K562 (cell line): ENCODE measurements around the gene GLIS1. TPM values are rescaled to one million over a fixed set of nuclear protein-coding genes. Genes with fewer than 3 reads are reported as not detected.
A peak's percentile ranks its signal among the peaks of the same experiment; 100 is the strongest.

Experiments used
- ATAC-seq: fragments of 200-7000 bp; cut with Tn5 transposase; 3 replicates; pipeline ENCODE4 v1.9.1; 2020; ENCODE audit warnings: moderate library complexity
- BruUV-seq: library from RNA; stranded (reverse); fragments of 400-500 nt; replicated peaks from 2 replicates; lab custom pipeline; 2021; lab: Mats Ljungman, UMichigan
- CTCF ChIA-PET: fragments of 300-600 bp; formaldehyde crosslinking; extraction: SDS; loops from one replicate; lab custom pipeline; 2021; ENCODE audit warnings: low intra/inter-chr PET ratio; lab: Yijun Ruan, JAX
- POLR2A ChIA-PET: fragments of 300-600, 350-650 bp; sonication (Branson Sonifier 250); formaldehyde crosslinking; extraction: SDS; loops from one replicate; lab custom pipeline; 2021; ENCODE audit warnings: antibody characterized with exemption, inconsistent platforms; lab: Yijun Ruan, JAX
- DNase-seq, 4 experiments: peaks; one replicate each; pipeline versions ENCODE4 v3.0.0 to v3.0.0-alpha.2; 2011 to 2018; ENCODE audit warnings: low spot score in 3 of 4, mixed read lengths in 3 of 4; ENCODE audit errors: extremely low read depth in 1 of 4
- FAIRE-seq: peaks from 2 replicates; lab custom pipeline; 2011; peaks lifted over from hg19 to GRCh38; lab: Jason Lieb, UNC
- H2AFZ ChIP-seq: 2 replicates; pipeline ENCODE4 v1.6.0; 2011; ENCODE audit warnings: low read depth, low read length, control low read depth, inconsistent platforms
- H3K27ac ChIP-seq: fragments of 200-600 bp; 3 replicates; pipeline ENCODE4 v1.8.0; 2011; ENCODE audit warnings: low read depth, mild to moderate bottlenecking, control low read depth, inconsistent platforms, low read length, moderate library complexity, mixed read lengths; ENCODE audit errors: extremely low read depth
- H3K27me3 ChIP-seq, 2 experiments: fragments of 300-600 bp in 1 of 2; 2 replicates in 1 of 2; 3 replicates in 1 of 2; pipeline versions ENCODE4 v1.6.0 to v1.8.0; 2011; ENCODE audit warnings: inconsistent platforms in 2 of 2, low read length in 2 of 2, mild to moderate bottlenecking in 1 of 2, mixed read lengths in 1 of 2, moderate library complexity in 1 of 2; ENCODE audit not compliant: control insufficient read depth in 2 of 2, insufficient read depth in 2 of 2
- H3K36me3 ChIP-seq: fragments of 300-600 bp; 3 replicates; pipeline ENCODE4 v1.8.0; 2011; ENCODE audit warnings: mild to moderate bottlenecking, low read length, inconsistent platforms; ENCODE audit not compliant: control insufficient read depth, insufficient read depth
- H3K4me1 ChIP-seq, 2 experiments: fragments of 200-600 bp in 1 of 2; replicated peaks in 1 of 2; 2 replicates in 1 of 2; 3 replicates in 1 of 2; pipeline versions ENCODE4 v1.5.1 to v1.8.0; 2011; ENCODE audit warnings: inconsistent platforms in 2 of 2, low read length in 2 of 2, mild to moderate bottlenecking in 1 of 2, mixed read lengths in 1 of 2, moderate library complexity in 1 of 2; ENCODE audit not compliant: control insufficient read depth in 2 of 2, insufficient read depth in 2 of 2
- H3K4me2 ChIP-seq: 2 replicates; pipeline ENCODE4 v1.6.1; 2011; ENCODE audit warnings: low read length, control low read depth, inconsistent platforms, mixed read lengths; ENCODE audit not compliant: insufficient read depth
- H3K4me3 ChIP-seq: fragments of 200-600 bp; sonication (generic), shearing (Covaris generic); 2 replicates; pipeline ENCODE4 v1.5.1; 2016; ENCODE audit warnings: control low read depth, inconsistent platforms
- H3K79me2 ChIP-seq: fragments of 200-600 bp; 3 replicates; pipeline ENCODE4 v1.8.0; 2011; ENCODE audit warnings: low read length, inconsistent platforms; ENCODE audit not compliant: control insufficient read depth, insufficient read depth
- H3K9ac ChIP-seq, 2 experiments: 2 replicates each; pipeline versions ENCODE4 v1.6.0 to v1.6.1; 2011; ENCODE audit warnings: low read depth in 2 of 2, low read length in 2 of 2, control low read depth in 1 of 2, inconsistent platforms in 1 of 2, mild to moderate bottlenecking in 1 of 2, mixed read lengths in 1 of 2; ENCODE audit not compliant: insufficient read depth in 1 of 2
- H3K9me1 ChIP-seq: one replicate; pipeline ENCODE4 v1.6.0; 2011; ENCODE audit warnings: inconsistent platforms, mild to moderate bottlenecking, low read length, moderate library complexity; ENCODE audit not compliant: control insufficient read depth, insufficient read depth
- H3K9me3 ChIP-seq: replicated peaks from 2 replicates; pipeline ENCODE4 v1.5.1; 2011; ENCODE audit warnings: low read depth, low read length, inconsistent platforms; ENCODE audit not compliant: control insufficient read depth, insufficient read depth
- H4K20me1 ChIP-seq: replicated peaks from 2 replicates; pipeline ENCODE4 v1.6.1; 2011; ENCODE audit warnings: low read length, inconsistent platforms, mixed read lengths; ENCODE audit not compliant: control insufficient read depth, insufficient read depth
- CEBPB ChIP-seq: fragments of 450-650 bp; IDR thresholded peaks from 2 replicates; pipeline ENCODE4 v1.6.1; 2016; ENCODE audit warnings: missing genetic modification characterization, missing compliant biosample characterization
- CEBPG ChIP-seq, 3 experiments: fragments of 200-800 bp in 1 of 3; sonication (Bioruptor generic) in 1 of 3; sonication (generic) in 1 of 3; formaldehyde crosslinking in 1 of 3; IDR thresholded peaks in 2 of 3; conservative IDR thresholded peaks in 1 of 3; 2 replicates each; pipeline versions ENCODE4 v1.6.1 to v1.8.0; 2016 to 2022; ENCODE audit warnings: missing compliant biosample characterization in 2 of 3, missing genetic modification characterization in 2 of 3, mild to moderate bottlenecking in 1 of 3, missing genetic modification reagents in 1 of 3
- CHD2 ChIP-seq: IDR thresholded peaks from 2 replicates; pipeline ENCODE4 v1.6.1; 2011; ENCODE audit warnings: low read depth, low read length
- HCFC1 ChIP-seq: IDR thresholded peaks from 2 replicates; pipeline ENCODE4 v1.6.1; 2012; ENCODE audit warnings: low read depth, low read length, improper control_type of control experiment
- NBN ChIP-seq: fragments of 450-650 bp; IDR thresholded peaks from 2 replicates; pipeline ENCODE4 v1.6.1; 2016; ENCODE audit warnings: low read depth, mild to moderate bottlenecking
- PHB2 ChIP-seq: fragments of 450-650 bp; IDR thresholded peaks from 2 replicates; pipeline ENCODE4 v1.6.1; 2017; ENCODE audit warnings: low read depth
- WGBS: fragments of 100-300 bp; shearing (Covaris generic); methylation state at CpG from one replicate; pipeline ENCODE4 v1.1.6; 2016; ENCODE audit warnings: low coverage, mixed read lengths; ENCODE audit not compliant: insufficient coverage; ENCODE audit errors: missing lambda C conversion rate; 5-methylcytosine and 5-hydroxymethylcytosine counted together
- in situ Hi-C: fragments of 300-500 bp; cut with MboI; formaldehyde crosslinking; loops from 4 replicates; pipeline ENCODE4 v1.15.0; 2018; ENCODE audit warnings: inconsistent platforms, mixed read lengths
- intact Hi-C: fragments of 100-400 bp; cut with micrococcal nuclease; formaldehyde crosslinking; loops from 2 replicates; pipeline ENCODE4 v1.14.2; 2022
- polyA plus RNA-seq, 8 experiments: library from polyadenylated mRNA; depleted of rRNA in 4 of 8; stranded (reverse) in 5 of 8; unstranded in 3 of 8; fragments of >200 nt; fragmentation: Nextera tagmentation in 2 of 8; fragmentation: Illumina TruSeq in 1 of 8; extraction: Ambion mirVana in 2 of 8; extraction: Trizol in 1 of 8; gene quantifications; 2 replicates each; pipeline versions ENCODE4 v1.2.1 to v1.2.3, GENCODE V29; 2011 to 2014; ENCODE audit warnings: inconsistent platforms in 1 of 8, missing spikeins in 1 of 8
- total RNA-seq, 7 experiments: library from RNA; depleted of rRNA in 6 of 7; stranded (reverse); fragments of >200 nt in 6 of 7; fragmentation: Illumina TruSeq in 2 of 7; extraction: Trizol in 2 of 7; gene quantifications; 2 replicates each; pipeline versions ENCODE4 v1.2.1 to v1.2.3, GENCODE V29; 2011 to 2021; ENCODE audit warnings: low replicate concordance in 1 of 7
- TF ChIP-seq, protein P1 (sequence below): fragments of 450-650 bp; IDR thresholded peaks from 2 replicates; pipeline ENCODE4 v1.6.1; 2016; ENCODE audit warnings: missing biosample characterization, missing genetic modification characterization

GLIS1 gene
- total and polyA plus RNA-seq, 9 of the 15 experiments (the other 6 are each of a cell fraction or from before 2014, with no cell fraction given): not detected

- no peak for ATAC-seq
- no TSS peak for BruUV-seq
- no peak overlapping the region for H3K9ac ChIP-seq
- WGBS: 90% methylated on average over 3 of the region's 3 CpGs
- no peak overlapping the region for H2AFZ ChIP-seq
- TF ChIP-seq CEBPB (peak; percentile 94), HCFC1 (no peak), CHD2 (no peak), NBN (no peak), PHB2 (no peak), CEBPG (CRISPR knock-in tag; IDR thresholded peaks at IDR 0.05) (no peak), CEBPG (tag; conservative IDR thresholded peaks at IDR 0.05 in 1 of 2, IDR thresholded peaks at IDR 0.05 in 1 of 2) (peak; percentile 63 to 99)
- TF ChIP-seq, protein P1, sequence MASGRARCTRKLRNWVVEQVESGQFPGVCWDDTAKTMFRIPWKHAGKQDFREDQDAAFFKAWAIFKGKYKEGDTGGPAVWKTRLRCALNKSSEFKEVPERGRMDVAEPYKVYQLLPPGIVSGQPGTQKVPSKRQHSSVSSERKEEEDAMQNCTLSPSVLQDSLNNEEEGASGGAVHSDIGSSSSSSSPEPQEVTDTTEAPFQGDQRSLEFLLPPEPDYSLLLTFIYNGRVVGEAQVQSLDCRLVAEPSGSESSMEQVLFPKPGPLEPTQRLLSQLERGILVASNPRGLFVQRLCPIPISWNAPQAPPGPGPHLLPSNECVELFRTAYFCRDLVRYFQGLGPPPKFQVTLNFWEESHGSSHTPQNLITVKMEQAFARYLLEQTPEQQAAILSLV (tag): peak; percentile 80
- TF ChIP-seq, all 486 proteins: peak for 3
- H3K27me3 ChIP-seq: no peaks in the 10 kb centered on the region
- H3K9me3 ChIP-seq: no peaks in the 10 kb centered on the region
- ChIA-PET CTCF (no interaction called here), POLR2A (interaction anchor here (1.2 kb wide), 1 partner anchor 8 kb away, joined by 4 read pairs; no protein-coding TSS in a partner anchor)
- intact Hi-C loops: no loop called here
- no peak overlapping the region for H3K4me3 ChIP-seq
- no peak for DNase-seq
- H3K9me1 ChIP-seq: no peaks in the 10 kb centered on the region
- peaks cover 85% of the 10 kb centered on the region for H3K36me3 ChIP-seq
- no peaks in the 10 kb centered on the region for H3K4me1 ChIP-seq
- H3K4me2 ChIP-seq: no peak overlapping the region
- no peaks in the 10 kb centered on the region for H4K20me1 ChIP-seq
- in situ Hi-C loops: no loop called here
- no peaks in the 10 kb centered on the region; the same call in 2 of the 3 replicates for H3K79me2 ChIP-seq
- no peak for FAIRE-seq
- H3K27ac ChIP-seq: no peak overlapping the region
These were observed 48.7 kb upstream of the GLIS1 start for GRCh38 chr1:53787655-53788054.
